SK-N-SH treated with all-trans-retinoic acid at 6 μM for 48 hours (cell line): Measurements from ENCODE around the gene KASH5.

Experiments
- ARNTL ChIP-seq: fragments of 450-650 bp; formaldehyde crosslinking; IDR thresholded peaks from 2 replicates; pipeline ENCODE4 v1.5.0; 2020; ENCODE audit warnings: low read depth, mild to moderate bottlenecking, moderate library complexity, borderline replicate concordance
- ISL1 ChIP-seq: fragments of 250-450 bp; sonication (Bioruptor Pico); IDR thresholded peaks from 2 replicates; pipeline ENCODE4 v2.1.2; 2022; ENCODE audit warnings: mild to moderate bottlenecking, moderate library complexity
- OSR1 ChIP-seq: fragments of 250-450 bp; sonication (Bioruptor Pico); IDR thresholded peaks from 2 replicates; pipeline ENCODE4 v1.8.0; 2022; ENCODE audit warnings: moderate library complexity, mild to moderate bottlenecking, inconsistent platforms
- SNAI2 ChIP-seq: fragments of 250-450 bp; sonication (Bioruptor Pico); IDR thresholded peaks from 2 replicates; pipeline ENCODE4 v1.5.0; 2020; ENCODE audit warnings: mild to moderate bottlenecking, moderate library complexity
- ZC3H10 ChIP-seq: fragments of 250-450 bp; sonication (Bioruptor Pico); IDR thresholded peaks from 2 replicates; pipeline ENCODE4 v1.5.1; 2021; ENCODE audit warnings: mild to moderate bottlenecking, moderate library complexity
- ZFP30 ChIP-seq: fragments of 450-650 bp; formaldehyde crosslinking; IDR thresholded peaks from 2 replicates; pipeline ENCODE4 v1.5.0; 2022; ENCODE audit warnings: mild to moderate bottlenecking, moderate library complexity
- ZNF70 ChIP-seq: fragments of 450-650 bp; formaldehyde crosslinking; IDR thresholded peaks from 2 replicates; pipeline ENCODE4 v1.5.0; 2020; ENCODE audit warnings: mild to moderate bottlenecking, moderate library complexity
- ZNF8 ChIP-seq: fragments of 450-650 bp; formaldehyde crosslinking; IDR thresholded peaks from 2 replicates; pipeline ENCODE4 v1.5.0; 2020; ENCODE audit warnings: mild to moderate bottlenecking, moderate library complexity
- TF ChIP-seq, protein P1 (sequence below): fragments of 250-450 bp; sonication (Bioruptor Pico); IDR thresholded peaks from 2 replicates; pipeline ENCODE4 v1.5.1; 2020; ENCODE audit warnings: low read depth, mild to moderate bottlenecking, moderate library complexity
- TF ChIP-seq, protein P2 (sequence below): fragments of 250-450 bp; sonication (Bioruptor Pico); IDR thresholded peaks from 2 replicates; pipeline ENCODE4 v1.8.0; 2021; ENCODE audit warnings: low read depth, mild to moderate bottlenecking, moderate library complexity, borderline replicate concordance
- TF ChIP-seq, protein P3 (sequence below): fragments of 250-450 bp; sonication (Bioruptor Pico); IDR thresholded peaks from 2 replicates; pipeline ENCODE4 v1.5.0; 2020; ENCODE audit warnings: mild to moderate bottlenecking, moderate library complexity
- TF ChIP-seq, protein P4 (sequence below): fragments of 250-450 bp; sonication (Bioruptor Pico); IDR thresholded peaks from 2 replicates; pipeline ENCODE4 v1.8.0; 2020; ENCODE audit warnings: mild to moderate bottlenecking, moderate library complexity, borderline replicate concordance

DNA sequence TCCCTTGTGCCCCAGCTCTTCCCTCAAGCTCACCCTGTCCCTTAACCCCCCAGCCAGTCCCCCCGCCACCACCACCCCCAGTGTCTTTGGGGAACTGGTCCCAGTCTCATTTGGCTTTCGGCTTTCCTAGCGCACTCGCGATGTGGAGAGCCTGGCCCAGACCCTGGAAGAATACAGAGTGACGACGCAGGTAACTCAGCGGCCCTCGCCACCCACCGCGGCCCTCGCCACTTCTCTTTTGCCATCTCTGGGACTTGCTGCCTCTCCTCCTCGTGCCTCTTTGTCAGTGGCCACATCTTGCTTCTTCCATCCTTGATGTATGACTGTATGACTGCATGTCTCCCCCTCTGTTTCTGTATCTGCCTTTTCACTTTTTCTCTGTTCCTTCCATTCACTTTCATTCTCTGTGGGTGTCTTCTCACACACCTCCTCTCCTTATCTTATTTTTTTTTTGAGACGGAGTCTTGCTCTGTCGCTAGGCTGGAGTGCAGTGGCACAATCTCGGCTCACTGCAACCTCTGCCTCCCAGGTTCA, 19.5 kb downstream of the KASH5 start:
- TF ChIP-seq, protein P1, sequence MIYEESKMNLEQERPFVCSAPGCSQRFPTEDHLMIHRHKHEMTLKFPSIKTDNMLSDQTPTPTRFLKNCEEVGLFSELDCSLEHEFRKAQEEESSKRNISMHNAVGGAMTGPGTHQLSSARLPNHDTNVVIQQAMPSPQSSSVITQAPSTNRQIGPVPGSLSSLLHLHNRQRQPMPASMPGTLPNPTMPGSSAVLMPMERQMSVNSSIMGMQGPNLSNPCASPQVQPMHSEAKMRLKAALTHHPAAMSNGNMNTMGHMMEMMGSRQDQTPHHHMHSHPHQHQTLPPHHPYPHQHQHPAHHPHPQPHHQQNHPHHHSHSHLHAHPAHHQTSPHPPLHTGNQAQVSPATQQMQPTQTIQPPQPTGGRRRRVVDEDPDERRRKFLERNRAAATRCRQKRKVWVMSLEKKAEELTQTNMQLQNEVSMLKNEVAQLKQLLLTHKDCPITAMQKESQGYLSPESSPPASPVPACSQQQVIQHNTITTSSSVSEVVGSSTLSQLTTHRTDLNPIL (CRISPR knock-in tag): no peak
- TF ChIP-seq ZNF8 (CRISPR knock-in tag) (no peak), ZFP30 (no peak), SNAI2 (no peak), ZNF70 (CRISPR knock-in tag) (no peak), ARNTL (CRISPR knock-in tag) (no peak), ISL1 (CRISPR knock-in tag) (no peak), OSR1 (CRISPR knock-in tag) (no peak), ZC3H10 (CRISPR knock-in tag) (no peak)
- TF ChIP-seq, protein P2, sequence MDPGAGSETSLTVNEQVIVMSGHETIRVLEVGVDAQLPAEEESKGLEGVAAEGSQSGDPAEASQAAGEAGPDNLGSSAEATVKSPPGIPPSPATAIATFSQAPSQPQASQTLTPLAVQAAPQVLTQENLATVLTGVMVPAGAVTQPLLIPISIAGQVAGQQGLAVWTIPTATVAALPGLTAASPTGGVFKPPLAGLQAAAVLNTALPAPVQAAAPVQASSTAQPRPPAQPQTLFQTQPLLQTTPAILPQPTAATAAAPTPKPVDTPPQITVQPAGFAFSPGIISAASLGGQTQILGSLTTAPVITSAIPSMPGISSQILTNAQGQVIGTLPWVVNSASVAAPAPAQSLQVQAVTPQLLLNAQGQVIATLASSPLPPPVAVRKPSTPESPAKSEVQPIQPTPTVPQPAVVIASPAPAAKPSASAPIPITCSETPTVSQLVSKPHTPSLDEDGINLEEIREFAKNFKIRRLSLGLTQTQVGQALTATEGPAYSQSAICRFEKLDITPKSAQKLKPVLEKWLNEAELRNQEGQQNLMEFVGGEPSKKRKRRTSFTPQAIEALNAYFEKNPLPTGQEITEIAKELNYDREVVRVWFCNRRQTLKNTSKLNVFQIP (CRISPR knock-in tag): no peak
- TF ChIP-seq, protein P3, sequence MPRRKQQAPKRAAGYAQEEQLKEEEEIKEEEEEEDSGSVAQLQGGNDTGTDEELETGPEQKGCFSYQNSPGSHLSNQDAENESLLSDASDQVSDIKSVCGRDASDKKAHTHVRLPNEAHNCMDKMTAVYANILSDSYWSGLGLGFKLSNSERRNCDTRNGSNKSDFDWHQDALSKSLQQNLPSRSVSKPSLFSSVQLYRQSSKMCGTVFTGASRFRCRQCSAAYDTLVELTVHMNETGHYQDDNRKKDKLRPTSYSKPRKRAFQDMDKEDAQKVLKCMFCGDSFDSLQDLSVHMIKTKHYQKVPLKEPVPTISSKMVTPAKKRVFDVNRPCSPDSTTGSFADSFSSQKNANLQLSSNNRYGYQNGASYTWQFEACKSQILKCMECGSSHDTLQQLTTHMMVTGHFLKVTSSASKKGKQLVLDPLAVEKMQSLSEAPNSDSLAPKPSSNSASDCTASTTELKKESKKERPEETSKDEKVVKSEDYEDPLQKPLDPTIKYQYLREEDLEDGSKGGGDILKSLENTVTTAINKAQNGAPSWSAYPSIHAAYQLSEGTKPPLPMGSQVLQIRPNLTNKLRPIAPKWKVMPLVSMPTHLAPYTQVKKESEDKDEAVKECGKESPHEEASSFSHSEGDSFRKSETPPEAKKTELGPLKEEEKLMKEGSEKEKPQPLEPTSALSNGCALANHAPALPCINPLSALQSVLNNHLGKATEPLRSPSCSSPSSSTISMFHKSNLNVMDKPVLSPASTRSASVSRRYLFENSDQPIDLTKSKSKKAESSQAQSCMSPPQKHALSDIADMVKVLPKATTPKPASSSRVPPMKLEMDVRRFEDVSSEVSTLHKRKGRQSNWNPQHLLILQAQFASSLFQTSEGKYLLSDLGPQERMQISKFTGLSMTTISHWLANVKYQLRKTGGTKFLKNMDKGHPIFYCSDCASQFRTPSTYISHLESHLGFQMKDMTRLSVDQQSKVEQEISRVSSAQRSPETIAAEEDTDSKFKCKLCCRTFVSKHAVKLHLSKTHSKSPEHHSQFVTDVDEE (CRISPR knock-in tag): no peak
- TF ChIP-seq, protein P4, sequence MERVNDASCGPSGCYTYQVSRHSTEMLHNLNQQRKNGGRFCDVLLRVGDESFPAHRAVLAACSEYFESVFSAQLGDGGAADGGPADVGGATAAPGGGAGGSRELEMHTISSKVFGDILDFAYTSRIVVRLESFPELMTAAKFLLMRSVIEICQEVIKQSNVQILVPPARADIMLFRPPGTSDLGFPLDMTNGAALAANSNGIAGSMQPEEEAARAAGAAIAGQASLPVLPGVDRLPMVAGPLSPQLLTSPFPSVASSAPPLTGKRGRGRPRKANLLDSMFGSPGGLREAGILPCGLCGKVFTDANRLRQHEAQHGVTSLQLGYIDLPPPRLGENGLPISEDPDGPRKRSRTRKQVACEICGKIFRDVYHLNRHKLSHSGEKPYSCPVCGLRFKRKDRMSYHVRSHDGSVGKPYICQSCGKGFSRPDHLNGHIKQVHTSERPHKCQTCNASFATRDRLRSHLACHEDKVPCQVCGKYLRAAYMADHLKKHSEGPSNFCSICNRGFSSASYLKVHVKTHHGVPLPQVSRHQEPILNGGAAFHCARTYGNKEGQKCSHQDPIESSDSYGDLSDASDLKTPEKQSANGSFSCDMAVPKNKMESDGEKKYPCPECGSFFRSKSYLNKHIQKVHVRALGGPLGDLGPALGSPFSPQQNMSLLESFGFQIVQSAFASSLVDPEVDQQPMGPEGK (CRISPR knock-in tag): no peak
